Hepatocyte (in vitro differentiated cells): Measurements from ENCODE around the gene SLX9. TPM values are rescaled to one million over a fixed set of nuclear protein-coding genes. Genes with fewer than 3 reads are reported as not detected.

Source experiments
- DNase-seq: peaks from one replicate; pipeline ENCODE4 v3.0.0-alpha.2; 2016; ENCODE audit warnings: low spot score
- H2AFZ ChIP-seq: fragments of 200-600 bp; sonication (generic); 2 replicates; pipeline ENCODE4 v1.6.0; 2016; ENCODE audit warnings: antibody characterized with exemption, mild to moderate bottlenecking
- H3K27ac ChIP-seq: fragments of 200-600 bp; sonication (generic); 2 replicates; pipeline ENCODE4 v1.5.1; 2016; ENCODE audit warnings: mild to moderate bottlenecking
- H3K27me3 ChIP-seq: fragments of 200-600 bp; sonication (generic); 2 replicates; pipeline ENCODE4 v1.6.1; 2016
- H3K36me3 ChIP-seq: fragments of 200-600 bp; sonication (generic); replicated peaks from 2 replicates; pipeline ENCODE4 v1.5.1; 2016; ENCODE audit warnings: low read depth; ENCODE audit not compliant: insufficient read depth
- H3K4me1 ChIP-seq: fragments of 200-600 bp; sonication (generic); 2 replicates; pipeline ENCODE4 v1.5.1; 2016; ENCODE audit warnings: mild to moderate bottlenecking, moderate library complexity; ENCODE audit not compliant: insufficient read depth
- H3K4me2 ChIP-seq: fragments of 200-600 bp; sonication (generic); 2 replicates; pipeline ENCODE4 v1.6.0; 2016
- H3K4me3 ChIP-seq: fragments of 200-600 bp; sonication (generic); 2 replicates; pipeline ENCODE4 v1.5.1; 2016; ENCODE audit warnings: mild to moderate bottlenecking
- H3K79me2 ChIP-seq: fragments of 200-600 bp; sonication (generic); 2 replicates; pipeline ENCODE4 v1.6.0; 2017; ENCODE audit warnings: mild to moderate bottlenecking
- H3K9me2 ChIP-seq: fragments of 200-600 bp; sonication (generic); replicated peaks from 2 replicates; pipeline ENCODE4 v1.6.0; 2017; ENCODE audit warnings: mild to moderate bottlenecking; ENCODE audit not compliant: insufficient read depth
- H3K9me3 ChIP-seq: fragments of 200-600 bp; sonication (generic); 2 replicates; pipeline ENCODE4 v1.5.1; 2016; ENCODE audit warnings: low read depth, mild to moderate bottlenecking
- H4K20me1 ChIP-seq: fragments of 200-600 bp; sonication (generic); 2 replicates; pipeline ENCODE4 v1.6.0; 2016; ENCODE audit warnings: mild to moderate bottlenecking; ENCODE audit not compliant: insufficient read depth, poor library complexity, severe bottlenecking
- EZH2 ChIP-seq: fragments of 200-600 bp; sonication (generic); IDR thresholded peaks from 2 replicates; pipeline ENCODE4 v1.6.1; 2016; ENCODE audit warnings: antibody characterized with exemption, mild to moderate bottlenecking, borderline replicate concordance
- EZH2phosphoT487 ChIP-seq: fragments of 200-600 bp; sonication (generic); IDR thresholded peaks from one replicate; pipeline ENCODE4 v1.6.1; 2018; ENCODE audit warnings: antibody characterized with exemption, mild to moderate bottlenecking, low read depth, moderate library complexity; ENCODE audit not compliant: unreplicated experiment, severe bottlenecking
- WGBS: methylation state at CpG from one replicate; pipeline ENCODE4 v1.1.6; 2016; ENCODE audit warnings: low lambda C conversion rate; ENCODE audit errors: missing lambda C conversion rate; 5-methylcytosine and 5-hydroxymethylcytosine counted together
- polyA plus RNA-seq: library from polyadenylated mRNA; unstranded; fragments of >200 nt; fragmentation: Nextera tagmentation; extraction: Ambion mirVana; gene quantifications from 2 replicates; pipeline ENCODE4 v1.2.1, GENCODE V29; 2016
- total RNA-seq: library from RNA; depleted of rRNA; stranded (reverse); fragments of >200 nt; gene quantifications from 2 replicates; pipeline ENCODE4 v1.2.3, GENCODE V29; 2014
- TF ChIP-seq, protein P1 (sequence below): fragments of 200-600 bp; sonication (generic); IDR thresholded peaks from 2 replicates; pipeline ENCODE4 v1.5.1; 2016; ENCODE audit warnings: antibody characterized with exemption, mild to moderate bottlenecking; ENCODE audit not compliant: poor library complexity

SLX9 gene
- total and polyA plus RNA-seq, 2 experiments from 2014 or later: 16.3 to 33.2 TPM

DNA sequence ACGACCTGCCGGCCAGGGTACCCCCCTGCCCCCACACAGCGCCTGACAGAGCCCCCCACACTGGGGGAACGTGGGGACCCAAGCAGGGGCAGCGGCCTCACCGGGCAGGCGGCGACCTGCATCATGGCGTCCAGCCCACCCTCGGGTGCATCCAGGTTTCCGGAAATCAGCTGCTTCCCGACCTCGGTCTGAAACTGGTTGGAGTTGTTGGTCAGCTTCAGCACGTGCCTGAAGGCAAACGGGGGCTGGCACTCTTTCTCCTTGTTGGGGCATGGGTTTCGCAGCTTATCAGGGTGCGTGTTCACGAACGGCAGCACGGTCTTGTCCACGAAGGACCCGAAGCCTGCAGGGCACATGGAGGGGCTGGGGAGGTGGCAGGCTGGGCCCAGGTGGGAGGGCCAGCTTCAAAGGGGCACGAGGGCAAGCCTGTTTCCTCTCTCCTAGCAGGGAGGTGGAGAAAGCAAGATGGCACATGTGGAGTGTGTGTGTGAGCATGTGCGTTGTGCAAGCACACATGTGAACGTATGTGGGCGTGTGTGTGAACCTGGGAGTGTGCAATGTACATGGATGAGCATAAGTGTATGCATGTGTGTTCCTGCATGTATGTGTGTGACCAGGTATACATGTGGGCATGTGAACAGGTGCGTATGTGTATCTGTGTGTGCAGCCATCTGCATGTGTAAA, 38.3 kb upstream of the SLX9 start:
- Histone ChIP-seq H3K4me1 (no peaks in the 10 kb centered on the region), H3K79me2 (no peaks in the 10 kb centered on the region), H3K27me3 (no peaks in the 10 kb centered on the region), H3K4me3 (no peak overlapping the region), H3K9me2 (no peaks in the 10 kb centered on the region), H4K20me1 (no peaks in the 10 kb centered on the region), H2AFZ (no peak overlapping the region), H3K4me2 (no peak overlapping the region), H3K9me3 (no peaks in the 10 kb centered on the region), H3K36me3 (no peaks in the 10 kb centered on the region), H3K27ac (no peak overlapping the region)
- DNase-seq: no peak
- 88% methylated on average over 27 of the region's 27 CpGs for WGBS
- TF ChIP-seq EZH2 (no peak), EZH2phosphoT487 (no peak)
- TF ChIP-seq, protein P1, sequence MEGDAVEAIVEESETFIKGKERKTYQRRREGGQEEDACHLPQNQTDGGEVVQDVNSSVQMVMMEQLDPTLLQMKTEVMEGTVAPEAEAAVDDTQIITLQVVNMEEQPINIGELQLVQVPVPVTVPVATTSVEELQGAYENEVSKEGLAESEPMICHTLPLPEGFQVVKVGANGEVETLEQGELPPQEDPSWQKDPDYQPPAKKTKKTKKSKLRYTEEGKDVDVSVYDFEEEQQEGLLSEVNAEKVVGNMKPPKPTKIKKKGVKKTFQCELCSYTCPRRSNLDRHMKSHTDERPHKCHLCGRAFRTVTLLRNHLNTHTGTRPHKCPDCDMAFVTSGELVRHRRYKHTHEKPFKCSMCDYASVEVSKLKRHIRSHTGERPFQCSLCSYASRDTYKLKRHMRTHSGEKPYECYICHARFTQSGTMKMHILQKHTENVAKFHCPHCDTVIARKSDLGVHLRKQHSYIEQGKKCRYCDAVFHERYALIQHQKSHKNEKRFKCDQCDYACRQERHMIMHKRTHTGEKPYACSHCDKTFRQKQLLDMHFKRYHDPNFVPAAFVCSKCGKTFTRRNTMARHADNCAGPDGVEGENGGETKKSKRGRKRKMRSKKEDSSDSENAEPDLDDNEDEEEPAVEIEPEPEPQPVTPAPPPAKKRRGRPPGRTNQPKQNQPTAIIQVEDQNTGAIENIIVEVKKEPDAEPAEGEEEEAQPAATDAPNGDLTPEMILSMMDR: no peak

DNA sequence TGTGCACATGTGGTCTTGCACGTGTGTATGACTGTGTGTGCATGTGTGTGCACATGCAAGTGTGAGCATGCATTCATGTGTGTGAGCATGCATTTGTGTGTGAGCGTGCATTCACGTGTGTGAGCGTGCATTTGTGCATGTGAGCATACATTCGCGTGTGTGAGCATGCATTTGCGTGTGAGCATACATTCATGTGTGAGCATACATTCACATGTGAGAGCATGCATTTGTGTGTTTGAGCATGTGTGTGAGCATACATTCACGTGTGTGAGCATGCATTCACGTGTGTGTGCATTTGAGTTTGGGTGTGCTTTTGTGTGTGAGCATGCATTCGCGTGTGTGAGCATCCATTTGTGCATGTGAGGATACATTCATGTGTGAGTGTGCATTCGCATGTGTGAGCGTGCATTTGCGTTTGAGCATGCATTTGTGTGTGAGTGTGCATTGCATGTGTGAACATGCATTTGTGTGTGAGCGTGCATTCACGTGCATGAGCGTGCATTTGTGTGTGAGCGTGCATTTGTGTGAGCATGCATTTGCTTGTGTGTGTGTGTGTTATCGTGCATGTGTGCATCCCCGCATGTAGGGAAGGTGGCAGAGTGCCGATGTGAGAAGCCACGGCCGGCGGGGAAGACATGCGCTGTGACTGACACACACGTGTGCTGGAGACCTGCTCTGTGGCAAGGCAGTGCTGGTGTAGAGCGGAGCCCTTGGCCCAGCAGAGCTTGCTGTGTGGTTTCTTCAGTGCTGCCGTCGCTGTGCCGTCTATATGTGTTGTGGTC, 37.4 kb upstream of the SLX9 start:
- 96% methylated on average over 30 of the region's 30 CpGs for WGBS
- Histone ChIP-seq H3K4me3 (no peak overlapping the region), H3K4me1 (no peaks in the 10 kb centered on the region), H3K36me3 (no peaks in the 10 kb centered on the region), H2AFZ (no peak overlapping the region), H3K9me3 (no peaks in the 10 kb centered on the region), H4K20me1 (no peaks in the 10 kb centered on the region), H3K4me2 (no peak overlapping the region), H3K27me3 (peaks cover 3% of the 10 kb centered on the region), H3K27ac (no peak overlapping the region), H3K9me2 (no peaks in the 10 kb centered on the region), H3K79me2 (no peaks in the 10 kb centered on the region)
- no peak for DNase-seq
- TF ChIP-seq EZH2phosphoT487 (no peak), EZH2 (no peak)
- TF ChIP-seq, protein P1: no peak

DNA sequence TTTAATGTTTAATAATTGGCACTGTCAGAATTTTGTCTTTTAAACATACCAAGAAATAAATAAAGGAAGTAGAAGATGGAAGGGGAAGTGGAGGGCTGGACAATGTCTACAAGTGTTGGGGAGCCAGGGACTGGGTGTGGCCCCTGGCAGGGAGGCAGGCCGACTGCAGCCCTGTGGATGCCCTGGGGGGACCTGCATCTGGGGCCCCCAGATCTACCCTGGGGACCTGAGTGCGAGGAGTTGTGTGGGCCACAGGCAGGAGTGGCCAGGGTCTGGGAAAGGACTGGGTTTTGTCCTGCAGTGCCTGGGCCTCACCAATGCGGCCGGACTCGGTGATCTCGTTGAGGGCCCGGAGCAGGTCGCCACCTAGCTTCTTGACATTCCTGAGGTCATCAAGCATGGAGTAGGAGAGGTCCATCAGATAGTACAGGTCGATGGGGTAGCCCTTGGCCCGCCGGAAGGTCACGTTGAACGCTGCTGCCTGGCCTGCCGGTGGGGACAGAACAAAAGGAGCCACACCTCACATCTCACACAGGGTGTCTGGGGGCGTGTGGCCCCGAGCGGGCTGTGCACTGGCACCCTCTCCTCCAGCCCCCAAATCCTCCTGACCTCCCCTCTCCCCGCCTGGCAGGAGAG, 36.7 kb upstream of the SLX9 start:
- no peak overlapping the region for H2AFZ ChIP-seq
- peaks cover 5% of the 10 kb centered on the region for H3K4me1 ChIP-seq
- no peak for DNase-seq
- H4K20me1 ChIP-seq: no peaks in the 10 kb centered on the region
- no peak overlapping the region for H3K27ac ChIP-seq
- H3K79me2 ChIP-seq: no peaks in the 10 kb centered on the region
- H3K27me3 ChIP-seq: peaks cover 4% of the 10 kb centered on the region
- H3K4me3 ChIP-seq: no peak overlapping the region
- no peaks in the 10 kb centered on the region for H3K9me2 ChIP-seq
- TF ChIP-seq EZH2 (no peak), EZH2phosphoT487 (no peak)
- TF ChIP-seq, protein P1: no peak
- H3K9me3 ChIP-seq: no peaks in the 10 kb centered on the region
- WGBS: 92% methylated on average over 17 of the region's 18 CpGs
- no peak overlapping the region for H3K4me2 ChIP-seq
- no peaks in the 10 kb centered on the region for H3K36me3 ChIP-seq
